SK-N-MC (cell line): ENCODE results near the gene DNAH14.
"Not testable (repeated sequence)": the region's sequence is repeated elsewhere in the genome, so short reads cannot be mapped to it uniquely, and the experiment has no call there.

Source experiments
- DNase-seq: peaks from one replicate; pipeline ENCODE4 v3.0.0-alpha.2; 2011; ENCODE audit warnings: low read depth, low spot score
- H3K27ac ChIP-seq: fragments of 200-600 bp; sonication (generic); 2 replicates; pipeline ENCODE4 v1.5.1; 2016; ENCODE audit warnings: mixed run types
- H3K36me3 ChIP-seq: fragments of 200-600 bp; sonication (generic); 2 replicates; pipeline ENCODE4 v1.6.1; 2017; ENCODE audit warnings: antibody characterized with exemption, low read length, mixed read lengths; ENCODE audit not compliant: insufficient read depth
- H3K4me3 ChIP-seq: fragments of 200-600 bp; sonication (generic); 2 replicates; pipeline ENCODE4 v1.5.1; 2016
- H3K9ac ChIP-seq: fragments of 200-600 bp; sonication (generic); 2 replicates; pipeline ENCODE4 v1.8.0; 2017; ENCODE audit warnings: mixed run types, mixed read lengths; ENCODE audit not compliant: insufficient read length
- H3K9me3 ChIP-seq: fragments of 200-600 bp; sonication (generic); 2 replicates; pipeline ENCODE4 v1.6.1; 2017; ENCODE audit warnings: low read depth, mild to moderate bottlenecking, antibody characterized with exemption, low read length, moderate library complexity, mixed read lengths
- EZH2 ChIP-seq: fragments of 200-600 bp; sonication (generic); IDR thresholded peaks from one replicate; pipeline ENCODE4 v1.6.1; 2017; ENCODE audit warnings: antibody characterized with exemption
- FOXP2 ChIP-seq: optimal IDR thresholded peaks from 2 replicates; pipeline ENCODE3; 2011; ENCODE audit warnings: mild to moderate bottlenecking, moderate library complexity; ENCODE audit not compliant: insufficient read depth; ENCODE audit errors: extremely low read length, control extremely low read depth
- POLR2AphosphoS5 ChIP-seq: IDR thresholded peaks from 2 replicates; pipeline ENCODE4 v1.6.1; 2012; ENCODE audit warnings: mild to moderate bottlenecking, low read depth, low read length, borderline replicate concordance

The DNAH14 gene

GRCh38 chr1:224959115-224959514, 29.6 kb downstream of the DNAH14 start:
- TF ChIP-seq POLR2AphosphoS5 (no peak), EZH2 (no peak), FOXP2 (no peak)
- H3K4me3 ChIP-seq = no peak overlapping the region
- H3K9ac ChIP-seq = no peak overlapping the region
- no peak for DNase-seq
- H3K27ac ChIP-seq = no peak overlapping the region
- H3K36me3 ChIP-seq = no peaks in the 10 kb centered on the region
- H3K9me3 ChIP-seq = no peaks in the 10 kb centered on the region

- TF ChIP-seq POLR2AphosphoS5 (no peak), FOXP2 (no peak), EZH2 (no peak)
- no peak overlapping the region for H3K9ac ChIP-seq
- no peaks in the 10 kb centered on the region for H3K36me3 ChIP-seq
- no peak overlapping the region for H3K27ac ChIP-seq
- no peak for DNase-seq
- H3K9me3 ChIP-seq = no peaks in the 10 kb centered on the region
- no peak overlapping the region for H3K4me3 ChIP-seq
Observed at GRCh38 chr1:224959656-224960055, 30.2 kb downstream of the DNAH14 start.

- no peak overlapping the region for H3K4me3 ChIP-seq
- no peak for DNase-seq
Observed at GRCh38 chr1:224980181-224980580, 50.7 kb downstream of the DNAH14 start.

GRCh38 chr1:224981922-224982354, 52.5 kb downstream of the DNAH14 start:
- not testable (repeated sequence) for H3K27ac ChIP-seq, H3K9ac ChIP-seq, H3K36me3 ChIP-seq, H3K9me3 ChIP-seq, H3K4me3 ChIP-seq, DNase-seq

More at GRCh38 chr1:224980181-224980580, 50.7 kb downstream of the DNAH14 start:
- no peak overlapping the region for H3K9ac ChIP-seq
- TF ChIP-seq FOXP2 = no peak
- TF ChIP-seq EZH2 = no peak
- no peak for TF ChIP-seq POLR2AphosphoS5
- H3K9me3 ChIP-seq = no peaks in the 10 kb centered on the region
- no peak overlapping the region for H3K27ac ChIP-seq
- H3K36me3 ChIP-seq = no peaks in the 10 kb centered on the region

GRCh38 chr1:224988042-224988441, 58.6 kb downstream of the DNAH14 start:
- no peak overlapping the region for H3K4me3 ChIP-seq
- H3K36me3 ChIP-seq = no peaks in the 10 kb centered on the region
- TF ChIP-seq FOXP2 = no peak
- TF ChIP-seq EZH2 = no peak
- TF ChIP-seq POLR2AphosphoS5 = no peak
- H3K9me3 ChIP-seq = no peaks in the 10 kb centered on the region
- no peak for DNase-seq
- H3K9ac ChIP-seq = no peak overlapping the region
- H3K27ac ChIP-seq = no peak overlapping the region

- Histone ChIP-seq H3K9me3 (no peaks in the 10 kb centered on the region), H3K27ac (no peak overlapping the region), H3K36me3 (no peaks in the 10 kb centered on the region), H3K9ac (no peak overlapping the region), H3K4me3 (no peak overlapping the region)
- DNase-seq = no peak
- TF ChIP-seq EZH2 (no peak), POLR2AphosphoS5 (no peak), FOXP2 (no peak)
Observed at GRCh38 chr1:224989615-224990014, 60.1 kb downstream of the DNAH14 start.

GRCh38 chr1:224991550-224991949, 62.1 kb downstream of the DNAH14 start:
- not testable (repeated sequence) for H3K9me3 ChIP-seq, H3K27ac ChIP-seq, DNase-seq, H3K4me3 ChIP-seq, H3K9ac ChIP-seq, H3K36me3 ChIP-seq

GRCh38 chr1:224995602-224996001, 66.1 kb downstream of the DNAH14 start:
- Histone ChIP-seq H3K9ac (no peak overlapping the region), H3K9me3 (no peaks in the 10 kb centered on the region), H3K27ac (no peak overlapping the region), H3K36me3 (no peaks in the 10 kb centered on the region), H3K4me3 (no peak overlapping the region)
- no peak for DNase-seq
- no peak for TF ChIP-seq EZH2
- TF ChIP-seq POLR2AphosphoS5 = no peak
- no peak for TF ChIP-seq FOXP2

- Histone ChIP-seq H3K36me3 (no peaks in the 10 kb centered on the region), H3K9me3 (no peaks in the 10 kb centered on the region)
- no peak for TF ChIP-seq FOXP2
- no peak for TF ChIP-seq EZH2
Observed at GRCh38 chr1:224996266-224996665, 66.8 kb downstream of the DNAH14 start.

More at GRCh38 chr1:224996266-224996665, 66.8 kb downstream of the DNAH14 start:
- H3K4me3 ChIP-seq = no peak overlapping the region
- H3K27ac ChIP-seq = no peak overlapping the region
- no peak overlapping the region for H3K9ac ChIP-seq
- DNase-seq = no peak
